SK-N-SH (cell line): ENCODE data around the gene PCDHGC5. TPM values are rescaled to one million over a fixed set of nuclear protein-coding genes. Genes with fewer than 3 reads are reported as not detected.

ENCODE experiments used
- CTCF ChIA-PET: fragments of 300-600, 350-600 bp; formaldehyde crosslinking; extraction: SDS; loops from one replicate; lab custom pipeline; 2021; lab: Yijun Ruan, JAX
- POLR2A ChIA-PET: fragments of 350-600 bp; sonication (Branson Sonifier 250); formaldehyde crosslinking; extraction: SDS; loops from one replicate; lab custom pipeline; 2020; ENCODE audit warnings: antibody characterized with exemption, inconsistent platforms; lab: Yijun Ruan, JAX
- DNase-seq: peaks from one replicate; pipeline ENCODE4 v3.0.0; 2012
- H2AFZ ChIP-seq: fragments of 200-600 bp; sonication (generic); 2 replicates; pipeline ENCODE4 v1.8.1; 2016; ENCODE audit warnings: antibody characterized with exemption, mild to moderate bottlenecking, low read depth
- H3F3A ChIP-seq: fragments of 200-600 bp; sonication (generic); replicated peaks from 2 replicates; pipeline ENCODE3; 2016; ENCODE audit warnings: antibody characterized with exemption, mild to moderate bottlenecking; ENCODE audit not compliant: insufficient read depth
- H3K27ac ChIP-seq, 2 experiments: fragments of 200-500 bp in 1 of 2; fragments of 200-600 bp in 1 of 2; sonication (Bioruptor generic) in 1 of 2; sonication (generic), shearing (Covaris generic) in 1 of 2; 2 replicates each; pipeline versions ENCODE4 v1.5.1 to v1.6.1; 2014 to 2016; ENCODE audit warnings: low read depth in 2 of 2, inconsistent platforms in 1 of 2, low read length in 1 of 2, mild to moderate bottlenecking in 1 of 2, mixed read lengths in 1 of 2
- H3K27me3 ChIP-seq: fragments of 200-600 bp; sonication (generic), shearing (Covaris generic); 2 replicates; pipeline ENCODE4 v1.6.1; 2016; ENCODE audit warnings: mixed run types; ENCODE audit not compliant: insufficient read depth
- H3K36me3 ChIP-seq, 2 experiments: fragments of 200-500 bp in 1 of 2; fragments of 200-600 bp in 1 of 2; sonication (Bioruptor generic) in 1 of 2; sonication (generic) in 1 of 2; replicated peaks in 1 of 2; 2 replicates each; pipeline versions ENCODE3 to v1.5.1; 2014 to 2016; ENCODE audit warnings: low read length in 1 of 2, mild to moderate bottlenecking in 1 of 2; ENCODE audit not compliant: insufficient read depth in 2 of 2, control insufficient read depth in 1 of 2
- H3K4me1 ChIP-seq, 2 experiments: fragments of 200-500 bp in 1 of 2; fragments of 200-600 bp in 1 of 2; sonication (Bioruptor generic) in 1 of 2; sonication (generic), shearing (Covaris generic) in 1 of 2; 2 replicates each; pipeline versions ENCODE4 v1.5.1 to v1.6.1; 2014 to 2016; ENCODE audit warnings: low read depth in 1 of 2, low read length in 1 of 2, mixed run types in 1 of 2; ENCODE audit not compliant: insufficient read depth in 2 of 2, control insufficient read depth in 1 of 2
- H3K4me2 ChIP-seq: fragments of 200-600 bp; sonication (generic), shearing (Covaris generic); 2 replicates; pipeline ENCODE4 v1.6.1; 2017; ENCODE audit warnings: mixed run types
- H3K4me3 ChIP-seq, 2 experiments: fragments of 200-500 bp in 1 of 2; fragments of 200-600 bp in 1 of 2; sonication (Bioruptor generic) in 1 of 2; sonication (generic), shearing (Covaris generic) in 1 of 2; 2 replicates each; pipeline versions ENCODE4 v1.5.1 to v1.8.1; 2014 to 2016; ENCODE audit warnings: low read depth in 2 of 2, inconsistent platforms in 1 of 2, low read length in 1 of 2, mild to moderate bottlenecking in 1 of 2, mixed read lengths in 1 of 2, moderate library complexity in 1 of 2
- H3K79me2 ChIP-seq: fragments of 200-600 bp; sonication (generic); 2 replicates; pipeline ENCODE4 v1.8.1; 2017; ENCODE audit warnings: mild to moderate bottlenecking; ENCODE audit not compliant: insufficient read depth
- H3K9ac ChIP-seq: fragments of 200-600 bp; sonication (generic); 2 replicates; pipeline ENCODE4 v1.6.1; 2017; ENCODE audit warnings: mixed run types
- H3K9me2 ChIP-seq: fragments of 200-600 bp; sonication (generic); 2 replicates; pipeline ENCODE4 v1.6.1; 2017; ENCODE audit warnings: mixed run types
- H3K9me3 ChIP-seq: fragments of 200-600 bp; sonication (generic); 2 replicates; pipeline ENCODE4 v1.6.1; 2017; ENCODE audit warnings: mixed run types, mild to moderate bottlenecking, moderate library complexity
- H4K20me1 ChIP-seq: fragments of 200-600 bp; sonication (generic); 2 replicates; pipeline ENCODE4 v1.6.1; 2017; ENCODE audit warnings: mild to moderate bottlenecking, mixed run types; ENCODE audit not compliant: insufficient read depth
- EP300 ChIP-seq, 2 experiments: IDR thresholded peaks; 2 replicates each; pipeline versions ENCODE4 v1.4.0 to v1.6.1; 2012; ENCODE audit warnings: borderline replicate concordance in 1 of 2, low read depth in 1 of 2, low read length in 1 of 2
- FOSL2 ChIP-seq: IDR thresholded peaks from 2 replicates; pipeline ENCODE4 v1.4.0; 2012; ENCODE audit warnings: low read depth, mild to moderate bottlenecking, moderate library complexity, borderline replicate concordance
- IRF3 ChIP-seq: fragments of 150-350 bp; IDR thresholded peaks from 2 replicates; pipeline ENCODE4 v1.6.1; 2016; ENCODE audit warnings: mild to moderate bottlenecking, low read depth, low read length
- JUND ChIP-seq: IDR thresholded peaks from 2 replicates; pipeline ENCODE4 v1.4.0; 2012
- MAX ChIP-seq: IDR thresholded peaks from 2 replicates; pipeline ENCODE4 v1.4.0; 2012; ENCODE audit warnings: low read depth
- MXI1 ChIP-seq: IDR thresholded peaks from 2 replicates; pipeline ENCODE4 v1.6.1; 2012; ENCODE audit warnings: mild to moderate bottlenecking, low read depth, low read length, improper control_type of control experiment
- NFIC ChIP-seq: IDR thresholded peaks from 2 replicates; pipeline ENCODE4 v1.4.0; 2012; ENCODE audit warnings: borderline replicate concordance
- PBX3 ChIP-seq: IDR thresholded peaks from 2 replicates; pipeline ENCODE4; 2012
- POLR2AphosphoS5 ChIP-seq: IDR thresholded peaks from 2 replicates; pipeline ENCODE4 v1.6.1; 2012; ENCODE audit warnings: low read depth, low read length
- RAD21 ChIP-seq: IDR thresholded peaks from 2 replicates; pipeline ENCODE4 v1.6.1; 2012; ENCODE audit warnings: mild to moderate bottlenecking, low read length
- RXRA ChIP-seq: IDR thresholded peaks from 2 replicates; pipeline ENCODE4 v1.4.0; 2012; ENCODE audit warnings: low read depth, mild to moderate bottlenecking, borderline replicate concordance
- TAF1 ChIP-seq: IDR thresholded peaks from 2 replicates; pipeline ENCODE4 v1.6.1; 2012; ENCODE audit warnings: low read depth, mild to moderate bottlenecking, low read length, moderate library complexity, borderline replicate concordance
- TCF12 ChIP-seq: IDR thresholded peaks from 2 replicates; pipeline ENCODE4 v1.4.0; 2012
- TEAD4 ChIP-seq: IDR thresholded peaks from 2 replicates; pipeline ENCODE4 v1.4.0; 2012; ENCODE audit warnings: mild to moderate bottlenecking, borderline replicate concordance; ENCODE audit not compliant: insufficient read depth
- USF1 ChIP-seq: IDR thresholded peaks from 2 replicates; pipeline ENCODE4 v1.4.0; 2012; ENCODE audit warnings: low read depth, borderline replicate concordance
- USF2 ChIP-seq: fragments of 150-350 bp; IDR thresholded peaks from 2 replicates; pipeline ENCODE4 v1.6.1; 2017; ENCODE audit warnings: antibody characterized with exemption, low read length, low read depth, borderline replicate concordance
- YY1 ChIP-seq: IDR thresholded peaks from 2 replicates; pipeline ENCODE4 v1.4.0; 2012; ENCODE audit warnings: low read depth, mild to moderate bottlenecking
- WGBS: methylation state at CpG from one replicate; pipeline ENCODE4 v1.1.6; 2017; ENCODE audit warnings: low lambda C conversion rate; 5-methylcytosine and 5-hydroxymethylcytosine counted together
- polyA plus RNA-seq, 3 experiments: library from polyadenylated mRNA; depleted of rRNA; stranded (reverse); fragments of >200 nt; gene quantifications; 2 replicates each; pipeline ENCODE4 v1.2.3, GENCODE V29; 2012

PCDHGC5 gene
- polyA plus RNA-seq, 1 of the 3 experiments (the other 2 are of a cell fraction): 2.0 TPM

- no peak for TF ChIP-seq USF2
- H2AFZ ChIP-seq: no peak overlapping the region
- ChIA-PET CTCF (interaction anchor here (1.2 to 13.1 kb wide), 6 partner anchors 11 to 406 kb away, joined by 3 to 191 read pairs (median 4); partner anchors contain the start of gene PCDHB4), POLR2A (interaction anchor here (0.5 kb wide), 1 partner anchor 10 kb away, joined by 3 read pairs; no protein-coding TSS in a partner anchor)
- H3K36me3 ChIP-seq: peaks cover 3 to 24% of the 10 kb centered on the region in 2 experiments
- peaks cover 8% of the 10 kb centered on the region; the same call in 1 of the 2 replicates for H3K79me2 ChIP-seq
- no peaks in the 10 kb centered on the region for H3K9me3 ChIP-seq
- WGBS: 91% methylated on average over 11 of the region's 11 CpGs
- H3F3A ChIP-seq: peaks cover 32% of the 10 kb centered on the region
- H4K20me1 ChIP-seq: no peaks in the 10 kb centered on the region
- H3K9me2 ChIP-seq: no peaks in the 10 kb centered on the region
- DNase-seq: no peak
- H3K4me1 ChIP-seq: peaks cover 36 to 49% of the 10 kb centered on the region in 2 experiments
- H3K27me3 ChIP-seq: no peaks in the 10 kb centered on the region
- H3K27ac ChIP-seq: peak overlapping the region; percentile 74 to 82
- no peak overlapping the region for H3K4me3 ChIP-seq
- H3K9ac ChIP-seq: peak overlapping the region; percentile 25; the same call in 1 of the 2 replicates
- H3K4me2 ChIP-seq: peak overlapping the region; percentile 53
Measured at GRCh38 chr5:141528291-141528984, 39.6 kb downstream of the PCDHGC5 start.

- peak overlapping the region; percentile 25; the same call in 1 of the 2 replicates for H3K9ac ChIP-seq
- no peak overlapping the region for H3K4me3 ChIP-seq
- peaks cover 4% of the 10 kb centered on the region; the same call in 1 of the 2 replicates for H3K79me2 ChIP-seq
- H3F3A ChIP-seq: peaks cover 32% of the 10 kb centered on the region
- WGBS: 49% methylated on average over 5 of the region's 5 CpGs
- H3K9me3 ChIP-seq: no peaks in the 10 kb centered on the region
- peaks cover 0 to 24% of the 10 kb centered on the region in 2 experiments for H3K36me3 ChIP-seq
- H3K27me3 ChIP-seq: no peaks in the 10 kb centered on the region
- peaks cover 32 to 46% of the 10 kb centered on the region in 2 experiments for H3K4me1 ChIP-seq
- ChIA-PET POLR2A (no interaction called here), CTCF (interaction anchor here (1.3 to 13.1 kb wide), 4 partner anchors 16 to 54 kb away, joined by 3 to 191 read pairs (median 6); no protein-coding TSS in a partner anchor)
- H3K9me2 ChIP-seq: no peaks in the 10 kb centered on the region
- H3K4me2 ChIP-seq: peak overlapping the region; percentile 53
- H2AFZ ChIP-seq: no peak overlapping the region; the same call in 1 of the 2 replicates
- DNase-seq: no peak
- TF ChIP-seq TAF1 (peak; percentile 28; the same call in 1 of the 2 replicates), TEAD4 (no peak), RAD21 (no peak), MXI1 (no peak), JUND (peak; percentile 50; the same call in 1 of the 2 replicates), FOSL2 (peak; percentile 63), MAX (peak; percentile 74), TCF12 (peak; percentile 78), PBX3 (peak; percentile 80), NFIC (peak; percentile 33; the same call in 1 of the 2 replicates), EP300 (IDR thresholded peaks at IDR 0.05; ENCODE audit: borderline replicate concordance in 1 of 2, low read depth in 1 of 2, low read length in 1 of 2) (no peak; a peak in 1 of 4 replicates), RXRA (0 out of 2 replicates have a peak, but pooled peaks have one; percentile 22), USF1 (no peak), POLR2AphosphoS5 (peak; percentile 50; the same call in 1 of the 2 replicates), IRF3 (no peak), YY1 (0 out of 2 replicates have a peak, but pooled peaks have one; percentile 35)
- peak overlapping the region; percentile 74 to 82 for H3K27ac ChIP-seq
- H4K20me1 ChIP-seq: no peaks in the 10 kb centered on the region
Measured at GRCh38 chr5:141529002-141529401, 40.1 kb downstream of the PCDHGC5 start.
